CD4-positive, alpha-beta T cell treated with Interleukin-21 for 1 hour (primary cell): Measurements from ENCODE around the gene CDH13.

Experiments
- DNase-seq: peaks from one replicate; pipeline ENCODE4 v3.0.0-alpha.2; 2020

Gene CDH13

DNA sequence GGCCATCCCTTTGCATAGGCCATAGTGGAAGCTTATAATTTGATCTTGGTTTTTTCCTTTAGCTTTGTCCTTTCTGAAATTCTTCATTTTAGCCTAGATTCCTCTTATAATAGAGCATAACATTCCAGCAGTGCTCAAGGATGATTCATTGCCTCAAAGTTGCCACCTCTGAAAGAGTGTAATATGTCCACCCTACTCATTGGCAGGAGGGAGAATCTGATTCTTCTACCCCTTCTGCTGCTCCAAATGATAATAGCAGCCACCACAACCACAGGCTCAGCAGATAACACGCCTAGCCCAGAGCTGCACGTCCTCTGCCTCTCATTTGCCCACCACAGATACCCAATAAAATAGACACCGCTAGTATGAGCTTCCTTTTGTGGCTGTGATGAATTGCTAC lies 843.6 kb downstream of the CDH13 start:
- no peak for DNase-seq

DNA sequence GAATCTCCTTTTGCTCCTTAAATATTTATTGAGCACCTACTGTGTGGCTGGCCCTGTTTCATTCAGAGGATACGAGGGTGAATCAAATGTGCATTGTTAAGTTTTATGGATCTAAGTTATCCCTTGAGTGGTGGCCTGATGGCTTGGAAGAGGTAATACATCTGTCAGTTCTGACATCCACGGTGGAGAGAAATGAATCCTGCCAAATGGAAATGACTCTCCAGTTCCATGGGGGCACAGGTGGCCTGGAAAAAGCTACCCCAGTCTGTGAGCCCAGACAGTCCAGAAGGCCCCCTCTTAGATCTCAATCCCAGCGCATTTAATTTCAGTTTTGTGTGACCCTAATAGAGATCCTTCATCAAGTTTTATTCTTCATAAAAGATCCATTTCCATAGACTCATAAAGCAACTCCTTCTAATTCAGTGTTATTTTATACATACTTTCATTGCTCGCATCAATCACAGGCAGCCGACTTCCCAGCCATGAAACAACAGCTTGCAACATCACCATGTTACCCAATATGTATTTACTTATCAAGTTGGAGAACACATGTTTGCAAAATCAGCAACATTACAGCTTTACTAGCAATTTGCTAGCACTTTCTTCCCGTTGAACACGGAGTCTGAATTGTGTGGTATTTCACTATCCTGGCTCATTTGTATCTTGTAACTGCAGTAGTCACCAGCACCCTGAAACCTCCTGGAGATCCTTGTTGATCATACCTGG lies 846.2 kb downstream of the CDH13 start:
- DNase-seq = no peak

DNA sequence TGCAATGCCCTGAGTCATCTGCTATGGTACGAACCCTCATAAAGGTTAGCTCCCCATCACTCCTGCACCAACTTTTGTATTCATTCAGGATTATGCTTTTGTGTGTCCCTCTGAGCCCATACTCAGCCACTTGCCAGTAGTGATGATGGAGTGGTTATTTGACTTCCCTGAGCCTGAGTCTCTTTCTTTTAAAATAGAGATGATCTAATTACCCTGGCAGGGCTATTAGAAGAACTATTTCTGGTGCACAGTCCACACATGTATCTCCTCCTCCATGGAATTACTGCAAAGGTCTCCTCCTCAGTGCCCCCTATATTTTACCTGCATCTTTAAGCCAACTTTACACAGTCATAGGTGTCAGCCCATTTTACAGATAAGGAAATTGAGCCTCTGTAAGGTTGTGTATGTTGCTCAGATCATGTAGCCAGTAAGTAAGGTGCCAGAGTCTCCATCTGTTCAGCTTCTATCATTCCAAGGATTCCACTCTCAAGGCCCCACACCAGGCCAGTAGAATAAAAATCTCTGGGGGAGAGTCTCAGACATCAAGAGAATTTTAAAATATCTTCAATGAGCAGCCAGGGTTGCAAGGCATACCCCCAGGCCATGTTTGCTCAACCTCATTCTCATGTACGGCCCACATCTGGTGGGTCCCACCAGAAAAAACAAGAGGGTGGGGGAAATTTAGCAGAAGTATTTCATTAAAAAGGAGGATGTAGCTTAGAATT lies 847.3 kb downstream of the CDH13 start:
- DNase-seq = no peak

GRCh38 chr16:83475108-83475507 lies 848.3 kb downstream of the CDH13 start:
- DNase-seq = no peak

DNA sequence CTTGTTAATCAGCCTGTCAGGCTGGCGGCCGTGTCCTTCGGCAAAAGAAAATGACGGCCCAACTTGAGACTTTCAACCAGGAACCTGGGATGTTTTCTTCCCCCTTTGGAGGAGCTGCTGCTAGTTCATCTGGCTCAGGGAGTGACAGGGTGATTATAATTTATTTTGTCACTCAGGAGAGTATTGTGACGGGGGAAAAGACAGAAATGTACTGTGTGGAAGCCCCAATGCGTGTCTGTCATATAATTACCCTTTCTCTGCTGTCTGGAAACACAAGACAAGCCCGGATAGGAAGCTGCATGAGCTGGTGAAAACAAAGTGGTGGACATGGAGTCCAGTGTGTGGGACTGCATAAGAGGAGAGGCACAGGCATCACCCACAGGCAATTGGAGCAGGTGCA lies 854.8 kb downstream of the CDH13 start:
- DNase-seq = no peak

GRCh38 chr16:83482545-83483162 lies 855.9 kb downstream of the CDH13 start:
- no peak for DNase-seq

GRCh38 chr16:83490073-83490472 lies 863.3 kb downstream of the CDH13 start:
- no peak for DNase-seq

DNA sequence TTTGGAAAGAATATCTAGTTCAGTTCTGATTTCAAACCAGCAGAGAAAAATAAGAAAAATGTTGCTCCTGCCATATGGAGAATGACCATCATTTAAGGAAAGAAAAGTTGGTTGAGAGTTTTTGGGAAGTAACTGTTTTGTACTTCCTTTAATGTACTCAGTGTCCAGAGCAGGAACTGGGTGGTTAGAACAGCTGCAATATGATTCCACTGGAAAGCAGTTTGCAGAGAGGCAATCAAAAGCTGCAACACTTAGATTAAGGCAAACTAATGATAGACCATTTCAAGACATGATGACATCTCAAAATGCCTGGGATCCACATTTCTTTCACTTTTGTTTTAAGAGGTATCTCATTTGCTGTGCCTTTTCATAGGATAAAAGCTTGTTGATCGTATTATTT lies 867.7 kb downstream of the CDH13 start:
- DNase-seq = no peak

DNA sequence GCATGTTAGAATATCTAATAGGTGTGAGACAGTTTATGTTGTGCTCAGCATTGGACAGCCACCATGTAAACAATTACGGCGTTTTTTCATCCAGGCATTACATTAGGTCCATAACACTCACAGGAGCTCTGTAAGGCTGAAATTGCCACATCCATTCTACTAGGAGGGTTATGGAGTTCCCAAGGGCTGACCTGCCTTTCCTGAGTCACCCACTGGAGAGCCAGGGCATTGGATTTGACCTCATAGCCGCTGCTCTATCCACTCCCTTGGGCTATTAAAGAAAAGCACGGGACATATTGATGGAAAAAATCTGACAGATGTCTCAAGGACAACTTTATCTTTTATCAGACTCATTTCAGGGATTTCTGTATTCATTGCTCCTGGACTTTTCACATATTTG lies 874.7 kb downstream of the CDH13 start:
- DNase-seq = no peak

DNA sequence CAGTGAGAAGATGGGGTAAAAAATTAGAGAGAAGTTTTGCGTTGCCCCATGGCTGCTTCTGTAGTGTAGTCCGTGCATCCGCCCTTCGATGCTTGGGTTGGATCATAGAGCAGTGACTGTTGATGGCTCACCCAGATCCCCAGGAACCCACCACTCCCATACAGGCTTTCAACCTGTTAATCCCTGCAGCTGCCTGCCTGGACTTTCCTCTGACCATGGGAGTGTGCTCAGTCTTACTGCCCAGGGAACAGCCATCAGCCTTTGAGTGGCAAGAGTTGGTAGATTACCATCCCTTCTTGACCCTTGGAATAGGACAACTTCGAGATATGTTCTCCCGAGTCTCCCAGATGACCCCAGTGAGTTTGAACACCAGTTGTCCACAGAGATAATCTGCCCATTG lies 881.5 kb downstream of the CDH13 start:
- no peak for DNase-seq

DNA sequence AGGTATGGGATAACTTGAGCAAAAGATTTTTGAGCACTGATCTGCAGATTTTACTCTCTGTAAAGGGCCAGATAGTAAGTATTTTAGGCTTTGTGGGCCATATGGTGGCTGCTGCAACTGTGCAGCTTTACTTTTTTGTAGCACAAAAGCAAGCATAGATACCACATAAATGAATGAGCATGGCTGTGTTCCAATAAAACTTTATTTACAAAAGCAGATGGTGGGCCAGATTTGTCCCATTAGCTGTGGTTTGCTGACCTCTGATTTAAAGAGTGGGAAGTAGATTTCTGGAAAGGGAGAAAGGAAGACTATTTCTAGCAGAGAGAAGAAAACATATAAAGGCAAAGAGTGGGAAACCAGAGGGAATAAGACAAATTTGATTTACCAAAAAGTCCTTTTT lies 882.5 kb downstream of the CDH13 start:
- no peak for DNase-seq

- no peak for DNase-seq
These were observed 884.1 kb downstream of the CDH13 start for GRCh38 chr16:83510906-83511305.

DNA sequence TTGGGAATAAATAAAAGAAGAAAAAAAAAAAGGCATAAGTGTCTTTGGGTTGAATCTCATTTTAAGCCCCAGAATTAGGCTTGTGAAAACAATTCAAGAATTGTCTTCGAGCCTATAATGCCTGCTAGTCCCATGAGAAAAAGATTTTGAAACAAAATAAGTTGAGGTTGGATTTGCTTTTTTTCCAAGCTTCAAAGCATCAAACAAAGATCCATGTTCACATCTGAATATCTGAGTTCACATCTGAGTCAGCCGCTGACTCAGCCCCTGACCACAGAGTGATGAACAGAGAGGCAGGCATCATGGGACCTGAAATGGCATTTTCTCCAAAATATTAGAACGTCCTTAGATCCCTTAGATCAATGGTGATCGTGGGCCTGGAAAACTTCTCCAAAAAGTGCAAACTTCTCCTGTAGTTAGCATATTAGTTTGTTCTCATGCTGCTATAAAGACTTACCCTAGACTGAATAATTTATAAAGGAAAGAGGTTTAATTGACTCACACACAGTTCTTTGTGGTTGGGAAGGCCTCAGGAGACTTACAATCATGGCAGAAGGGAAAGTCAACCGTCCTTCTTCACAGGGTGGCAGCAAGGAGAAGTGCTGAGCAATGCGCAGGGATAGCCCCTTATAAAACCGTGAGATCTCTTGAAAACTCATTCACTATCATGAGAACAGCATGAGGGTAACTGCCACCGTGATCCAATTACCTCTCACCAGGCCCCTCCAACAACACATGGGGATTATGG lies 886.4 kb downstream of the CDH13 start:
- DNase-seq = no peak

- DNase-seq = no peak
These were observed 888.6 kb downstream of the CDH13 start for GRCh38 chr16:83515395-83515794.

DNA sequence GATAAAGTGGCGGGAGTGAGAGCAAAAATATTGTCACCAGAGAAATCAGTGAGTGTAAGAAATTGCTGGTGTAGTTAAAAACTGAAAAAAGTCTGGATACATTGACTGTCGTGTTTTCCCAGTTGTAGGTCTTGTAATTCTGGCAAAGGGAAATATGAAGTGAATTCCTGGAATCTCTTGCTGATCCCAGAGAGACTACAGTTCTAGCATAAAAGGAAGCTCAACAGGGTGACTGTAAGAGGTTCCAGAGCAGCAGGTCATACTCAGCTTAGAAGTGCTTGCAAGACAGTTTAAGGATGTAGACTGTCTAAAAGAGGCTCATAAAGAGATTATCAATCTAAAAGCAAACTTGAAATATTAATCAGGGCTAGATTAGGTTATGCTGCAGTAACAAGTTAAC lies 890.2 kb downstream of the CDH13 start:
- no peak for DNase-seq

GRCh38 chr16:83517398-83517797 lies 890.6 kb downstream of the CDH13 start:
- DNase-seq = no peak

DNA sequence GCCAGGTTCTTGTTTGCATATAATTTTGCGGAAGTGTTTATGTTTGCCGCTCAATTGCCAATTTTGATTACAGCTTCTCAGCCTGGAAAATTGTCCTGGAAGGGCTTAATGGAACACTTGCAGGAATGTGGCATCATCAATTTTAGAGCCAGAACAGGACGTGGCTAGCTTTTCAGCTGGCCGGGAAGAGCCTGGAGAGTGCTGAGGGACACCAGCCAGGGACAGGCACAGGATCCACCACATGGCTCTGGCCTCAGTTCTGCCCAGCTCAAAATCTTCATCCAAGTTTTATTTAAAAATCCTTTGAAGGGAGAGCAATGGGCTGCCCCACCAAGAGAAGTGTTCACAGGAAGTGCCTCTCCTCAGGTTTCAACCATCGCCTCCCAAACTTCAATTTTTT lies 893.8 kb downstream of the CDH13 start:
- DNase-seq = no peak

DNA sequence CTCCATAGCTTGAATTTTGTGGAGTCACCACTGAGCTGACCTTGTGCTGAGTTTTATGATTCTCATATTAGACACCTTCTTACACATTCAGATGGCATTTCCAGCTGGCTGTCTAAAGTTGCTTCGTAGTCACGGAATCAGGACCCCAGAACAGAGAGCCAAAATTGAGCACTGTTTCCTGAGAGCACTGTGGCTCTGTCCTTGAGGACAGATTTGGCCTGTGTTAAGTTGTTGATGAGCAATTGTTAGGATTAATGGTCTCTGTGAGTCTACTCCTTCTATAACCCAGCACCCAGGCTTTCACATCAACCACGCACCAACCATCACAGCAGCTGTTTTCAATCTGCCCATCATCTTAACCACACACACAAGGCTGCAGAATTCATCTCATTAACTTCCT lies 903.5 kb downstream of the CDH13 start:
- DNase-seq = no peak

DNA sequence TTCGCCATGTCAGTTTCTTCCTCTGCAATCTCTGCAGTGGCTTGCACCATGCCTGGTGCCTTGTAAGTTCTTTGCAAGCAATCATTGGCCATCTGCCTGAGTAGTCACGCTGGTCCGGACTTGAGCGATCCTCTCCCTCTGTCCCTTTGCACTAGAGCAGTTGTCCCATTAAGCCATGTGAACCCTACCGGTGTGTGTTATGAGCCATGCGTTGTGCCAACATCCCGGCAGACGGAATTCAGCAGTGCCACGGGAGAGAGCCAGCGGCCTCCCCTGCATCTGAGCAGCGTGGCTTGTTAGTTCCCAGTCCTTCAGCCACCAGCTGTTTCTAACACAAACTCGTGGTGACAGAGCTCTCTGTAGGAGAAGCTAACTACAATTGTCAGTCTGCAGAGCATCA lies 905.9 kb downstream of the CDH13 start:
- DNase-seq = no peak

DNA sequence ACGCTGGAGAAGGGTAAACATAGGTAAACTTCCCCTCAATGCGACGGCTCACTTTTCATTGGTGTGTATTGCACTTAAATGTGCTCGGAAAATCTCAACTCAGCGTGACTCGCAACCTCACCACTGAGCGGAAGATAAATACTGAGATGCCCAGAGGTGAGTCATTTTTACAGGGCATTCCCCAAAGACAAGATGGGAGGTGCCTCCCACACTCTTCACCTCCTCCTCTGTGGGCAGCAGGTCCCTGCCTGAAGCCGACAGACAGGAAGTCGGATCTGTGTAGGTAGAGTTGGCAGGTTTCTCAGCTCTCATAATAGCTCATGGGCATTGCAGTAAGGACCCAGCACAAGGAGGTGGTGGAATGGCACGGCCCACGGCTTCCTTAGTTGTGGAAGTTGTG lies 906.4 kb downstream of the CDH13 start:
- DNase-seq = no peak

DNA sequence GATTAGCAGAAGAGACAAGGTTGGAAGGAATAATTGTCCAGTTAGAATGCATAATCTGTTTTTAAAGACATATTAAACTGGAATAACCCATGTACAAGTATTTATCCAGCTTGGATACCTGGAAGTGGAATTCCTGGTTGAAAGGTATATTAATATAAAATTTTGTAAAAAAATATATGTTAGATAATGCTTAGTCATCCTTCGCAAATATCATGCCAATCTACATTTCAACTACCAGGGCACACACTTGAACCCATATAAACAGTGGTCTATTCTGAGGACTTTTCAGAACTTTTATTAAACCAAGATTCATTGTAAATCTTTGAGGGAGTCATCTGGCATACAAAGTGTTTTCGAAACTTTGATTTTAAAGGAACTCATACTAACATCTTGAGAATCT lies 911.9 kb downstream of the CDH13 start:
- DNase-seq = no peak

- no peak for DNase-seq
These were observed 913.1 kb downstream of the CDH13 start for GRCh38 chr16:83539736-83540490.

- DNase-seq = no peak
These were observed 914.5 kb downstream of the CDH13 start for GRCh38 chr16:83541231-83541630.
